HepG2 (cell line): Measurements from ENCODE around the gene UBALD1. TPM values are rescaled to one million over a fixed set of nuclear protein-coding genes. Genes with fewer than 3 reads are reported as not detected.

Experiments
- ATM ChIP-seq: fragments of 450-650 bp; IDR thresholded peaks from 2 replicates; pipeline ENCODE4 v1.7.1; 2017; ENCODE audit warnings: mild to moderate bottlenecking, borderline replicate concordance
- ESRRA ChIP-seq: sonication (generic); formaldehyde crosslinking; IDR thresholded peaks from 2 replicates; pipeline ENCODE4 v1.5.1; 2020; ENCODE audit warnings: mild to moderate bottlenecking, low read depth, missing genetic modification reagents
- HOXA7 ChIP-seq: sonication (generic); formaldehyde crosslinking; IDR thresholded peaks from 2 replicates; pipeline ENCODE4 v1.8.1; 2022; ENCODE audit warnings: mild to moderate bottlenecking, missing genetic modification reagents, moderate library complexity
- KLF11 ChIP-seq: IDR thresholded peaks from 2 replicates; pipeline ENCODE4 v1.6.1; 2016; ENCODE audit warnings: missing compliant biosample characterization
- MED13 ChIP-seq: sonication (generic); formaldehyde crosslinking; IDR thresholded peaks from 2 replicates; pipeline ENCODE4 v1.5.0; 2020; ENCODE audit warnings: missing genetic modification reagents
- MTA1 ChIP-seq: sonication (generic); formaldehyde crosslinking; IDR thresholded peaks from 2 replicates; pipeline ENCODE4 v1.4.0; 2020; ENCODE audit warnings: missing genetic modification reagents, mild to moderate bottlenecking, borderline replicate concordance
- MTF1 ChIP-seq: sonication (generic); formaldehyde crosslinking; IDR thresholded peaks from 2 replicates; pipeline ENCODE4 v1.5.0; 2020; ENCODE audit warnings: missing genetic modification reagents
- RBM22 ChIP-seq: fragments of 200-400 bp; formaldehyde crosslinking; optimal IDR thresholded peaks from 2 replicates; pipeline ENCODE3; 2017; ENCODE audit warnings: mild to moderate bottlenecking, low read length, moderate library complexity
- SATB2 ChIP-seq: sonication (generic); formaldehyde crosslinking; IDR thresholded peaks from 2 replicates; pipeline ENCODE4 v1.5.0; 2020; ENCODE audit warnings: missing genetic modification reagents
- SMC3 ChIP-seq: IDR thresholded peaks from 2 replicates; pipeline ENCODE4 v1.6.1; 2011; ENCODE audit warnings: low read length, improper control_type of control experiment
- SNAPC2 ChIP-seq: sonication (generic); formaldehyde crosslinking; IDR thresholded peaks from 2 replicates; pipeline ENCODE4 v1.8.1; 2022; ENCODE audit warnings: mild to moderate bottlenecking, missing genetic modification reagents
- SP2 ChIP-seq: sonication (generic); formaldehyde crosslinking; IDR thresholded peaks from 2 replicates; pipeline ENCODE4 v1.5.1; 2020; ENCODE audit warnings: mild to moderate bottlenecking, missing genetic modification reagents
- SP4 ChIP-seq: sonication (generic); formaldehyde crosslinking; IDR thresholded peaks from 2 replicates; pipeline ENCODE4 v1.8.1; 2023; ENCODE audit warnings: mild to moderate bottlenecking, missing genetic modification reagents
- SYNCRIP ChIP-seq: fragments of 200-400 bp; formaldehyde crosslinking; IDR thresholded peaks from 2 replicates; pipeline ENCODE4 v1.6.1; 2018; ENCODE audit warnings: mild to moderate bottlenecking, low read depth, low read length; ENCODE audit not compliant: insufficient read depth
- TBX3 ChIP-seq: fragments of 450-650 bp; IDR thresholded peaks from 2 replicates; pipeline ENCODE4 v1.6.1; 2017; ENCODE audit warnings: antibody characterized with exemption, mild to moderate bottlenecking, inconsistent platforms, borderline replicate concordance
- ZFP36 ChIP-seq: fragments of 150-350 bp; IDR thresholded peaks from 2 replicates; pipeline ENCODE4 v1.6.1; 2018; ENCODE audit warnings: borderline replicate concordance, low read length, low read depth; ENCODE audit not compliant: partially characterized antibody
- ZFP36L2 ChIP-seq: sonication (generic); formaldehyde crosslinking; IDR thresholded peaks from 2 replicates; pipeline ENCODE4 v1.4.0; 2020; ENCODE audit warnings: missing genetic modification reagents
- ZNF20 ChIP-seq: sonication (generic); formaldehyde crosslinking; IDR thresholded peaks from 2 replicates; pipeline ENCODE4 v1.4.0; 2020; ENCODE audit warnings: mild to moderate bottlenecking, moderate library complexity, missing genetic modification reagents
- ZNF431 ChIP-seq: sonication (generic); formaldehyde crosslinking; IDR thresholded peaks from 2 replicates; pipeline ENCODE4 v1.9.0; 2022; ENCODE audit warnings: missing genetic modification reagents, low read depth, mild to moderate bottlenecking, borderline replicate concordance
- ZNF562 ChIP-seq: sonication (generic); formaldehyde crosslinking; IDR thresholded peaks from 2 replicates; pipeline ENCODE4 v1.8.0; 2022; ENCODE audit warnings: missing genetic modification reagents, borderline replicate concordance
- ZNF773 ChIP-seq: sonication (generic); formaldehyde crosslinking; IDR thresholded peaks from 2 replicates; pipeline ENCODE4 v1.4.0; 2020; ENCODE audit warnings: missing genetic modification reagents, borderline replicate concordance
- polyA plus RNA-seq, 8 experiments: library from polyadenylated mRNA; depleted of rRNA in 3 of 8; stranded (reverse) in 7 of 8; unstranded in 1 of 8; fragments of >200 nt; fragmentation: Illumina TruSeq in 4 of 8; extraction: Trizol in 4 of 8; gene quantifications; 2 replicates each; pipeline versions ENCODE4 v1.2.1 to v1.2.3, GENCODE V29; 2011 to 2016; ENCODE audit warnings: low read depth in 4 of 8, missing spikeins in 1 of 8, mixed read lengths in 1 of 8; ENCODE audit not compliant: insufficient read depth in 1 of 8
- total RNA-seq, 5 experiments: library from RNA; depleted of rRNA; stranded (reverse); fragments of >200 nt; fragmentation: Illumina TruSeq; extraction: Trizol; gene quantifications; 2 replicates each; pipeline ENCODE4 v1.2.3, GENCODE V29; 2016; ENCODE audit warnings: low read depth in 1 of 5
- TF ChIP-seq, protein P1 (sequence below): sonication (generic); formaldehyde crosslinking; IDR thresholded peaks from 2 replicates; pipeline ENCODE4 v1.5.0; 2020; ENCODE audit warnings: missing genetic modification reagents
- TF ChIP-seq, protein P2 (sequence below): sonication (generic); formaldehyde crosslinking; IDR thresholded peaks from 2 replicates; pipeline ENCODE4 v1.8.0; 2022; ENCODE audit warnings: mild to moderate bottlenecking, missing genetic modification reagents, borderline replicate concordance
- TF ChIP-seq, protein P3 (sequence below): sonication (generic); formaldehyde crosslinking; conservative IDR thresholded peaks from 2 replicates; pipeline ENCODE4 v1.8.1; 2023; ENCODE audit warnings: missing genetic modification reagents
- TF ChIP-seq, protein P4 (sequence below): IDR thresholded peaks from 2 replicates; pipeline ENCODE4 v1.6.1; 2016; ENCODE audit warnings: mild to moderate bottlenecking, missing biosample characterization, missing genetic modification reagents
- TF ChIP-seq, protein P5 (sequence below): sonication (generic); formaldehyde crosslinking; IDR thresholded peaks from 2 replicates; pipeline ENCODE4 v1.5.1; 2020; ENCODE audit warnings: missing genetic modification reagents, mild to moderate bottlenecking, borderline replicate concordance

The UBALD1 gene
- total and polyA plus RNA-seq, 2 of the 13 experiments (the other 11 are each of a cell fraction or from before 2014, with no cell fraction given), result 6.8 to 12.3 TPM

DNA sequence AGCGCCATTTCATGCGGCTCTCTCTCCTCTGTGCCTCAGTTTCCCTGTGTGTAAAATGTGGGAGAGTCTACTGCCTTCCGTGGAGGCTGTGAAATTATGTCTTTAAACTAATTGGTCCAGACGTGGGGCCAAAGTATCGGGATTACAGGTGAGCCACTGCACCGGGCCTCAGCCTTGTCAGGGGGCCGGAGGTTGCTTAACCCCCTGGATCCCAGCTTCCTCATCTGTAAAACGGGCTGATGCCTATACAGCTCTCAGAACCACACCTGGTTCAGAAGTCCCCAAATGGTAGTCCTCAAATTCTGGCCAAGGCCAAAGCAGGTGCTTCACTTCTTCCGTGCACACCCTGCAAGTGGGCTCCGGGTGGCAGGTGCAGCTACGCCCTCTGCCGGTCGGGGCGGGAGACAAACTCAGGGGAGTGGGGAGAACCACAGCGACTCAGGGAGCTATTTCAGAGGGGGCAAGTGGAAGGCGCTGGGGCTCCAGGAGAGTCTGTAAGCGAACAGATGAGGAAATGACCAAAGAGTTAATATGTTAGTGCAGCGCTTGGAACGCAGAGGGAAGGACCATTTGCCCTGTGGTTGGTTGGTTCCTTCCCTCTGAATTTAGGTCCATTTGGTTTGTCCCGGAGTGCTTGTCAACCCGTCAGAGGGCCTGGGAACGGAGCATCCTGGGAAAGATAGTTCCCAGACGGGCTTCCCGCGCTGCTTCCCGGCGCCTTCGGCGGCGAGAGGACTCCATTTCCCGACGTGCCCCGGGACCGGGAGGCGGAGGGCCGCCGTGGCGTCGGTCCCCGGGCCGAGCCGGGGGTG lies 9.5 kb upstream of the UBALD1 start, which contains the start of gene MGRN1 (continued):
- TF ChIP-seq SATB2 (CRISPR knock-in tag) (no peak), ZFP36L2 (CRISPR knock-in tag) (no peak), HOXA7 (CRISPR knock-in tag) (no peak), RBM22 (no peak), ESRRA (CRISPR knock-in tag) (no peak), ZNF562 (CRISPR knock-in tag) (no peak), SP2 (no peak), KLF11 (CRISPR knock-in tag) (0 out of 2 replicates have a peak, but pooled peaks have one; percentile 52), ATM (no peak), ZFP36 (no peak), SP4 (CRISPR knock-in tag) (peak; percentile 85; the same call in 1 of the 2 replicates), ZNF773 (no peak), TBX3 (no peak), ZNF20 (CRISPR knock-in tag) (no peak), ZNF431 (CRISPR knock-in tag) (no peak), SMC3 (no peak), MTF1 (CRISPR knock-in tag) (no peak), MED13 (CRISPR knock-in tag) (no peak), MTA1 (0 out of 2 replicates have a peak, but pooled peaks have one; percentile 14), SYNCRIP (no peak), SNAPC2 (CRISPR knock-in tag) (no peak)
- TF ChIP-seq, protein P1, sequence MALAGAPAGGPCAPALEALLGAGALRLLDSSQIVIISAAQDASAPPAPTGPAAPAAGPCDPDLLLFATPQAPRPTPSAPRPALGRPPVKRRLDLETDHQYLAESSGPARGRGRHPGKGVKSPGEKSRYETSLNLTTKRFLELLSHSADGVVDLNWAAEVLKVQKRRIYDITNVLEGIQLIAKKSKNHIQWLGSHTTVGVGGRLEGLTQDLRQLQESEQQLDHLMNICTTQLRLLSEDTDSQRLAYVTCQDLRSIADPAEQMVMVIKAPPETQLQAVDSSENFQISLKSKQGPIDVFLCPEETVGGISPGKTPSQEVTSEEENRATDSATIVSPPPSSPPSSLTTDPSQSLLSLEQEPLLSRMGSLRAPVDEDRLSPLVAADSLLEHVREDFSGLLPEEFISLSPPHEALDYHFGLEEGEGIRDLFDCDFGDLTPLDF (CRISPR knock-in tag), result no peak
- TF ChIP-seq, protein P2, sequence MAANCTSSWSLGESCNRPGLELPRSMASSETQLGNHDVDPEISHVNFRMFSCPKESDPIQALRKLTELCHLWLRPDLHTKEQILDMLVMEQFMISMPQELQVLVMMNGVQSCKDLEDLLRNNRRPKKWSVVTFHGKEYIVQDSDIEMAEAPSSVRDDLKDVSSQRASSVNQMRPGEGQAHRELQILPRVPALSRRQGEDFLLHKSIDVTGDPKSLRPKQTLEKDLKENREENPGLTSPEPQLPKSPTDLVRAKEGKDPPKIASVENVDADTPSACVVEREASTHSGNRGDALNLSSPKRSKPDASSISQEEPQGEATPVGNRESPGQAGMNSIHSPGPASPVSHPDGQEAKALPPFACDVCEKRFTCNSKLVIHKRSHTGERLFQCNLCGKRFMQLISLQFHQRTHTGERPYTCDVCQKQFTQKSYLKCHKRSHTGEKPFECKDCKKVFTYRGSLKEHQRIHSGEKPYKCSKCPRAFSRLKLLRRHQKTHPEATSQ (CRISPR knock-in tag), result peak; percentile 72; the same call in 1 of the 2 replicates
- TF ChIP-seq, protein P3, sequence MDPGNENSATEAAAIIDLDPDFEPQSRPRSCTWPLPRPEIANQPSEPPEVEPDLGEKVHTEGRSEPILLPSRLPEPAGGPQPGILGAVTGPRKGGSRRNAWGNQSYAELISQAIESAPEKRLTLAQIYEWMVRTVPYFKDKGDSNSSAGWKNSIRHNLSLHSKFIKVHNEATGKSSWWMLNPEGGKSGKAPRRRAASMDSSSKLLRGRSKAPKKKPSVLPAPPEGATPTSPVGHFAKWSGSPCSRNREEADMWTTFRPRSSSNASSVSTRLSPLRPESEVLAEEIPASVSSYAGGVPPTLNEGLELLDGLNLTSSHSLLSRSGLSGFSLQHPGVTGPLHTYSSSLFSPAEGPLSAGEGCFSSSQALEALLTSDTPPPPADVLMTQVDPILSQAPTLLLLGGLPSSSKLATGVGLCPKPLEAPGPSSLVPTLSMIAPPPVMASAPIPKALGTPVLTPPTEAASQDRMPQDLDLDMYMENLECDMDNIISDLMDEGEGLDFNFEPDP (CRISPR knock-in tag), result no peak
- TF ChIP-seq, protein P4, sequence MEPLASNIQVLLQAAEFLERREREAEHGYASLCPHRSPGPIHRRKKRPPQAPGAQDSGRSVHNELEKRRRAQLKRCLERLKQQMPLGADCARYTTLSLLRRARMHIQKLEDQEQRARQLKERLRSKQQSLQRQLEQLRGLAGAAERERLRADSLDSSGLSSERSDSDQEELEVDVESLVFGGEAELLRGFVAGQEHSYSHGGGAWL (CRISPR knock-in tag), result no peak
- TF ChIP-seq, protein P5, sequence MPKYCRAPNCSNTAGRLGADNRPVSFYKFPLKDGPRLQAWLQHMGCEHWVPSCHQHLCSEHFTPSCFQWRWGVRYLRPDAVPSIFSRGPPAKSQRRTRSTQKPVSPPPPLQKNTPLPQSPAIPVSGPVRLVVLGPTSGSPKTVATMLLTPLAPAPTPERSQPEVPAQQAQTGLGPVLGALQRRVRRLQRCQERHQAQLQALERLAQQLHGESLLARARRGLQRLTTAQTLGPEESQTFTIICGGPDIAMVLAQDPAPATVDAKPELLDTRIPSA, result no peak
